HG02943 (cell line): Measurements from ENCODE around the gene CIAO3.
A peak's percentile ranks its signal among the peaks of the same experiment; 100 is the strongest.

ENCODE experiments used
- ATAC-seq: cut with Tn5 transposase; IDR thresholded peaks from one replicate; pipeline ENCODE4 v1.9.1; 2021; ENCODE audit warnings: mild to moderate bottlenecking, low read depth, moderate library complexity; ENCODE audit not compliant: unreplicated experiment

Gene CIAO3

DNA sequence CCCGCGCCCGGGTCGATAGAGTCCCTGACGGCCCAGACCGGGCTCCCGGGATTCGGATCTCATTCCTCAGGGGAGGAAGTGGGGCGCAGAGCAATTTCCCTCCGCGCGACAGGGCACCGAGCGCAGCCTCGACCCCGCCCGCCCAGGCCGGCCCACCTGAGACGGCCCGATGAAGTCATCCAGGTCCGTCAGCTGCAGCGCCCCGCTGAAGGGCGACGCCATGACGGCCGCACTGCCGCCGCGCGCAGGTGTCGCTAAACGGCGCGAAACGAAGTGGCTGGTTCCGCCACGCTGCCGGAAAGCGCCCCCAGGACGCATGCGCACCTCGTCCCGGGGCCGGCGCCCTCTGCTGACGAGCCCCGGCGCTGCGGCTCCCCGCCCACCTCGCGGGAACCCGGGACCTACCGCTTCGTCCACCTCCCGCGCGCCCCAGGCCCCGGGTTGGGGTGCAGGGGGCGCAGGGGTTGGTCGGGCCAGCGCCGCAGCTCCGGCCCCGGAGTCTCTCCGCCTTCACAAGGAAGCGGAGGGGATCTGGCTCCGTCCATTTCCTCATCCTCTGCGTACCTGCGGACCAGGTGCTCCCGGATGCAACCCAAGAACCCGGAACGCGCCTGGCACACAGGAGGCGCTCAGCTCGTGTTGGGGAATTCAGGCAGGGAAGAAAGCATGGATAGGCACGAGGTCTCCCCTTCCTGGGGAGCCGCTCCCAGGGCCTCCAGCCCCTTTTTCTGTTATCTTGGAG lies at the start of gene CIAO3:
Gene CIAO3, minus strand, starts transcription at position 234 of the 742 bp plus-strand sequence. Its CDS starts 12 bp downstream, at position 222.
- ATAC-seq = peak; percentile 75

DNA sequence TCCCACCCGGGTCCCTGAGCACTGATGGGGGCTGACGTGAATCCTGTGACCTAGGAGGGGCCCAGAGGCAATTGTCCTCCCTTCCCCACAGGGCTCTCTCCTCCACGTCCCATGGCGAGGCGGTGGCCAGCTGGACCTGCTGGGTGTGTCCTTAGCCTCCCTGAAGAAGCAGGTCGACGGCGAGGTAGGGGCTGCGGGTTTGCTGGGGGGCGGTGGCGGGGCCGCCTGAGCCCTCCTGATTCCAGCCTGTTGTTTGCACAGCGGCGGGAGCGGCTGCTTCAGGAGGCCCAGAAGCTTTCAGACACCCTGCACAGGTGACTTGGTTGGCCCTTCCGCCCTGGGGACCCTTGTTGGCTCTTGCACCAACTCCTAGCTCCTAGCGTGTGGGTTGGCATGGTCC lies 49.3 kb upstream of the CIAO3 start:
- ATAC-seq = no peak

DNA sequence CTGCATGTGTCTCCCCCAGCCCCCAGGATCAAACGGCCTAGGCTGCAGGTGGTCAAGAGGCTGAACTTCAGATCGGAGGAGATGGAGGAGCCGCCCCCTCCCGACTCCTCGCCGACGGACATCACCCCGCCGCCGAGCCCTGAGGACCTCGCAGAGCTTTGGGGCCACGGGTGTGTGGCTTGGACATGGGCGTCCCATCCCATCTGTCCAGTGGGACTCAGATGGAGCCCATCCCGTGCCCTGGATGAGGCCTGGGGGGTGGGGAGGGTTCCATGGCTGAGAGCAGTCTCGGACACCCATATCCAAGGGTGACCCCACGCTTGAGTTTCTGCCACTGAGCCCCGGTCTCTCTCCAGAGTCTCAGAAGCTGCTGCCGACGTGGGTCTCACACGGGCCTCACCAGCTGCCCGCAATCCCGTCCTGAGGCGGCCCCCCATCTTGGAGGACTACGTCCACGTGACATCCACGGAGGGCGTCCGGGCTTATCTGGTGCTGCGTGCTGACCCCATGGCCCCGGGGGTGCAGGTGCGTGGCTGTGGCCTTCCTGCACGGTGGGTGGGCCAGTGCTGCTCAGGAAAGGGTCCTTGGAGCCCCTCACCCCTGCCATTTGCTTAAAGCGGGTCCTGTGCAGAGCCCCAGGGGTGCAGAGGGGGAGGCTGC lies 48.5 kb upstream of the CIAO3 start:
- no peak for ATAC-seq

DNA sequence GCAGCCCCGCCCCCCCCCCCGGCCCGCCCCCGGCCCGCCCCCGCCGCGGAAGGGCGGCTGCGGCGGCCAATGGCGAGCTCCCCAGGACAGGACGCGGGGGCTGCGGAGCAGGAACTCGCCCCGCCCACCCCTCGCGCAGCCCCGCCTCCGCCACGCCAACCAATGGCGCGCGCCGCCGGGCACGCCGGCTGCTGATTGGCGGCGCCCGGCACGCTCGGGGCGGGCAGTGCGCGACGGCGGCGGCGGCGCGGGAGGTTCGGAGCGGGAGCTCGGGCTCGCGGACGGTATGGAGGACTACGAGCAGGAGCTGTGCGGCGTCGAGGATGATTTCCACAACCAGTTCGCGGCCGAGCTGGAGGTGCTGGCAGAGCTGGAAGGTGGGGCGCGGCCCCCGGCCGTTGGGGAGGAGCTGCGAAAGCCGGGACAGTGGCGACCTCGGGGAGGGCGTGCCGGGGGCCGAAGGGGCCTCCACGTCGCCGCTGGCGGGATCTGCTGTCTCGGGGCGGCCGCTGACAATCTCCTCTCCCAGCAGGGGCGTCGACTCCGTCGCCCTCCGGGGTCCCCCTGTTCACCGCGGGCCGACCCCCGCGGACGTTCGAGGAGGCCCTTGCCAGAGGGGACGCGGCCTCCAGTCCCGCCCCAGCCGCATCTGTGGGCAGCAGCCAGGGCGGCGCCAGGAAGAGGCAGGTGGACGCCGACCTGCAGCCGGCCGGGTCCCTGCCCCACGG lies 47.8 kb upstream of the CIAO3 start, which contains the start of gene CHTF18:
Gene CHTF18, plus strand, starts transcription at position 222 of the 728 bp plus-strand sequence. Its CDS starts 65 bp downstream, at position 287.
- peak; percentile 65 for ATAC-seq

DNA sequence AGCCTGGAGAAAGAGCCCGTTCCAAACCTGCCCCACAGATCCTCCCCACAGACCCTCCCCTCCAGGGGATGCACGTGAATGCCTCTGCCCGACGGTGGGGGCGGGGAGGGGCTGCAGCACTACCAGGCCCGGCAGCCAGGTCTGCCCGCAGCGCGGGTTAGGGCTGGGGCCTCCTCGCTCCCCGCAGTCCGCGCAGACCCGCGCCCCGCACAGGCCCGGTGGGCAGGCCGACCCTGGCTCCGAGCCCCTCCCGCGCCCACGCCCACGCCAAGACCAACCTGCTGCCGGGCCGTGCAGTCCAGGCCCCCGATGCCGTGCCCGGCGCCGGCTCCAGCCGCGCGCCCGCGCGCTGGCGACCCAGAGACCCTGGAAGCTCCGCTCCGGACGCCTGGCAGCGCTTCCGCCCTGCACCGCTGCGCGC lies 47.2 kb upstream of the CIAO3 start, which contains the start of gene RPUSD1:
Gene RPUSD1, minus strand, starts transcription at position 404 of the 421 bp plus-strand sequence. CDS start 644 bp downstream, outside the sequence.
- ATAC-seq = peak; percentile 27

DNA sequence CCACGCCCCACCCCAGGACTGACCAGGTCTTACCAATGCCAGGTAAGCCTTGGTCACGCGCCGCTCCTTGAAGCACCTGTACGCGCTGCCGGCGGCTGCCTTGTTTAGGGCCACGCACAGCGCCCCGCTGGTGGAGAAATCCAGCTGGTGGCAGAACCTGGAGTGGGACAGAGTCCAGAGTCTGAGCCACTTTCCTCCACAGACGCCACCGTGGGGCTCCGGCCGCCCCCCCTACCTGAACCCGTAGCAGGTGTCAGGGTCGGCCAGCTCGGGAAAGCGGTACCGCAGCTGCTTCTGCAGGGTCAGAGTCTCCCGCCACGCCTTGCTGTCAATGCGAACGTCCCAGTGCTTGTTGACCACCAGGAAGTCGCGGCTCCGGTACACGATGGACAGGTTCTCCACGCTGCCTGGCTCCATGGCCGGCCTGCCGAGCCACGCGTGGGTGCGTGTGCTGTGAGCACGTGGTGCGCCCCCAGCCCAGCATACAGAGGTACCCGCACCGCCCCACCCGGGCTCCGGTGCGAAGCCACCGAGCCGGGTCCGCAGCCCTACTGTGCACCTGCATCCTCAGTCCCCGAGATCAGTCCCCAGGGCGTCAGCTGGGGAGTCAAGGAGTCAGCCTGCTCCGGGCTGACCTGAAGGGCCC lies 46.6 kb upstream of the CIAO3 start:
- ATAC-seq = no peak

DNA sequence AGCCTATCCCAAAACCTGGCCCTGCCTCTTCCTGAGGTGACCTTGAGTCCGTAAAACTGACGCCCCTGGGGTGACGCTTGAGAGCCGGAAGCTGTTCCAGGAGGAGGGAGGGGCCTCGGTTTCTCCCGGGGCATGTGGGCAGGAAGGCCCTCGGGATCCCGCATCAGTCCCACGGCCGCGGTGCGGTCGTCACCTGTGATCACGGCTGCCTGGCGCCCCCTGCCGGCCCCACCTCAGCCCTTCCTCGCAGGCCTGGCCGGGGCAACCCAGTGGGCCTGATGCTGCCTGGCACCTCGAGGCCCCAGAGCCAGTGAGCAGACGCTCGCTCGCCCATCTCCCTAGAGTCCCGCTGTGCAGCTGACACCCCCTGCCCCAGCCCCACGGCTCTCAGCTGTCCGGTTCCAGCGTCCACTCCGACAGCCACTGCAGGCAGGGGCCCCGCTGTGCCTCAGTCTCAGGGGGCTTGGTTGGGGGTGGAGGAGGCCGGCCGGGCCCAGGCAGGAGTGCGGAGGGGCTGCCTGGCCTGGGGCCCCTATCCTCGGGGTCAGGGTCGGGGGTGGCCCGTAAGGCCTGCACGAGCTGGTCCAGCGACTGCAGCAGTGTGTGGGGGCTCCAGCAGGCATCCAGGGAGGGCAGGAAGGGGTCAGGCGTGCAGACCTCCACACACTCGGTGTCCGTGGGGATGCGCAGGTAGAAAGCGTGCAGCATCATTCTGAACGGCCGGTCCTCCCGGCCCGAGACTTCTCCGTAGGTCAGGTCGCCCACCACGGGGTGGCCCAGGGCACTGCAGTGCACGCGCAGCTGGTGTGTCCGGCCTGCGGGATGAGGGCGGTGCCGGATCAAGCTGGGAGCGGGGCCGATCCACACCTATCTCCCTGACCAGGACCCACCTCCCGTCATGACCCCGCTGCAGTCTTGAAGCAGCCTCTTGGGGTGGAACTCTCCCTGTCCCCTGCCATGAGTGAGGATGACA lies 45.1 kb upstream of the CIAO3 start:
- ATAC-seq = no peak

DNA sequence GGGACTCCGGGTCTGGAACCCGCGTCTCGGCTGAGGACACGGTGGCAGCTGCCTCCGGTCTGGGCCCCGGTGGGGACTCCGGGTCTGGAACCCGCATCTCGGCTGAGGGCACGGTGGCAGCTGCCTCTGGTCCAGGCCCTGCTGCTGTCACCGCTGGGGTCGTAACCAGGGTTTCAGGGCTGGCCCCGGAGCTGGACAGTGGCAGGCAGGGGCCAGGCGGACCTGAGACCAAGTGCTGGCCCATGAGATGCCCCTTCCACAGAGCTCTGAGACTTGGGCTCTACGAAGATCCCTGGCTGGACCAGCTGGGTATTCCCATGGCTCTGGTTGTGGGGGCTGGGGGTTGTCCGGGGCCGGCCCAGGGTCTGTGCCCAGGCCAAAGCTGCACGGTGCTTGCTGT lies 43.6 kb upstream of the CIAO3 start:
- no peak for ATAC-seq

DNA sequence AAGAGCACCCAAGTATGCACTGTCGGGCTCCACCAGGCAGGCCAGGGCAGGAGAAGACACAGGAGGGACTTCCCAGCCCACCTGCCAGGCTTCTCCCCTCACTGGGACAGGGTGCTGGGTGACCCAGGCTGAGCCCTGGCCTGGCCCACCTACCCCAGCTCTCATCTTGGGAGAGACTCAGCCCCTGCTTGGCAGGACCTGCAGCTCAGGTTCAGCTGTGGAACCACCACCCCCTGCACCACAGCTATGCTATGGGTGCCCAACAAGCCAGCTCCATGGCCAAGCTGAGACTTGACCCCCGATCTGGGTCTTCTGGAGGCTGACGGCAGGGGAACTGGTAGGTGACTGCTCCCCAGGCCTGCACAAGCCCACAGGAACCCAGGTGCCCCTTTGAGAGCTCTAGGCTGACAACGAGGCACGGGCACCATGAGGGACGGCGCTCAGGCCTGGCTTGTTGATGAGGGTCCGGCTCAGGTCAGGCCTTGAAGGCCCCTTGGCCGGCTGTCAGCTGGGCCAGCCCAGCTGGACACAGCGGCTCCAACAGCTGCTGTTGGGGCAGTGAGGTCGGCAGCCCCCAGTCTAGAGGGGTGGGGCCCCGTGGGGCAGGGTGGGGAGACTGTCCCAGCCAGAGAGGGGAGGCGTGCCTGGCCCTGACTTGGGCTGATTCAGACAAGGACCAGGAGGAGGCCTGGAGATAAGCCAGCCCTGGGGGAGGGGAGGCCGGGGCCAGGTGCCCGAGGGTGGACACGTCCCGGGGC lies 42.8 kb upstream of the CIAO3 start:
- ATAC-seq = no peak

DNA sequence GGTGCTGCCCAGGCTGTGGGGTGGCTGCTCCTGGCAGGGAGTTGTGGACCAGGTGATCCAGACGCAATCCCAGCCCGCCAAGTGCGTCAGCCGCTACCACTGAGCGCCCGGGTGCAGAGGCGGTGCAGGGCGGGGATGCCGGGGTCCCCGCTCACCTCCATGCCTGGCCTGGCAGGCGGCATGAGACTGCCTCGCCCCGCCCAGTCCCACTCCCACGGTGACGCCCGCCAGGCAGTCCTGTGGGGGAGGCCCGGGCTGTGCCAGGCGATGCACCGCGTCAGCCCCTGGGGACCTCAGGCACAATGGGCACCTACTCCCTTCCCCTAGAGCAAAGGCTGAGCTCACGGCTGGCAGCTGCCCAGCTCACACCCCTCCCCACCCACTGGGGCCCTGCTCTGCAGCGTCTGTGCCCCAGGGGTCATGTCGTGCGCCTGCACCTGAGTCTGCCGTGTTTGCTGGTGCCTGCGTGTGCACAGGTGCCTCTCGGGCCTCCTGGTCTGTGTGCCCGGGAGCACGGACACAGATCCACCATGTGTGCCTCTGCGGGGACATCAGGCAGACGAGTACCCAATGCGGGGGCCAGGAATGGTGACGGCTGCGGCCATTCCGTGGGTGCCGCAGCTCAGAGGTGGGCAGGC lies 42.1 kb upstream of the CIAO3 start:
- ATAC-seq = no peak

DNA sequence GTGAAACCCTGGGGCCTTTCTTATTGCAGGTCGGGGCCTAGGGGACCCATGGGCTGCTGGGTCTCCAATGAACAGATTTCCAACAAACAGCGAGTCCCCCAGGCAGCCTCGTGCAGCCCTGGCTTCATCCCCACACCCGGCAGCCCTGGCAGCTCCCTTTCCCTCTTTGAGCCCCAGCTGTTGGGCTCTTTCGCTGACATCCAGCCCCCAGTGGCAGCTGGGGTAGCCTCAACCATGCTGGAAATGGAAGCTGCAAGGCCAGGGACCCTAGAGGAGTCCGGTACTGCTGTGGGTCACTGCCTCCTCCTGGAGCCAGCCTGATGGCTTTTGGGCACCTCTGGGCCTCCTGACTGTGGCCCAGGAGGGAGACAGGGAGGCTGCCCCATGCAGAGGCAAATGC lies 41.5 kb upstream of the CIAO3 start:
- no peak for ATAC-seq

DNA sequence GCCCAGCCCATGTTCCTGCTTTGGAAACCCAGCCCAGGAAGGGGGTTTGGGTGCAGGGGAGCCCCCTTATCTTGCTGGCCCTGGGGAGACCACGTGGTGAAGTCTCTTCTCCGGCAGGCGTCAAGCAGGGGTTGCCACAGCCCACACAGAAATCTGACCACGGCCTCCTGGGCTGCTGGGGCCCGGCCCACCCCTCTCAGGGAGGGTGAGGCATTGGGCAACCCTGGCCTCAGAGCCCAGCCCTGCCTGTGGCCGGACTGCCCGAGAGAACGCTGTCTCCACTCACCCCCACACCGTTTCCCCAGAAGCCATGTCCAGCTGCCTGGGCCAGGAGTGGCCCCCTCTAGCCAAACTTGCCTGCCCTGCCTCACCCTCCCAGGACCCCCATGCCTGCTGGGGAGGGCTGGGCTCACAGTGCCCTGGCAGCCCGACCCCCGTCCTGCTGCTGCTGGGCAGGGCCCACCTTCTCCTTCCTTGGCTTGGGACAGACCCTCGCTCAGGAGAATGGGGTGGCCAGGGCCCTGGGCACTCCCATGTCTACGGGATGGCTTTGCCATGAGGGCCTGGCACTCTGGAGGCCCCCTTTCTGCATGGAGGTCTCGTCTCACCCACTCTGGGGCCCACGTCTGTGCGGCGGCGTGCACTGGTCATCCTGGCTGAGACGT lies 40.7 kb upstream of the CIAO3 start:
- ATAC-seq = no peak

DNA sequence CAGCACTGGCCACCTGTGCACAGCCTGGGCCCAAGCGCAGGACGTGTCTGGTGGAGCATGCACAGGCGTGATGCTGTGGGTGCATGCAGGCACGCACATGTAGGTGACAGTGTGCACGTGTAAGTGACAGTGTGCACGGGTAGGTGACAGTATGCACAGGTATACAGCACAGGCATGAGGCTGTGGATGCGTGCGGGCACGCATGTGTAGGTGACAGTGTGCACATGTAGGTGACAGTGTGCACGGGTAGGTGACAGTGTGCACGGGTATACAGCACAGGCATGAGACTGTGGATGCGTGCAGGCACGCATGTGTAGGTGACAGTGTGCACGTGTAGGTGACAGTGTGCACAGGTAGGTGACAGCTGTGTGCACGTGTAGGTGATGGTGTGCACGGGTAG lies 39.5 kb upstream of the CIAO3 start:
- no peak for ATAC-seq

DNA sequence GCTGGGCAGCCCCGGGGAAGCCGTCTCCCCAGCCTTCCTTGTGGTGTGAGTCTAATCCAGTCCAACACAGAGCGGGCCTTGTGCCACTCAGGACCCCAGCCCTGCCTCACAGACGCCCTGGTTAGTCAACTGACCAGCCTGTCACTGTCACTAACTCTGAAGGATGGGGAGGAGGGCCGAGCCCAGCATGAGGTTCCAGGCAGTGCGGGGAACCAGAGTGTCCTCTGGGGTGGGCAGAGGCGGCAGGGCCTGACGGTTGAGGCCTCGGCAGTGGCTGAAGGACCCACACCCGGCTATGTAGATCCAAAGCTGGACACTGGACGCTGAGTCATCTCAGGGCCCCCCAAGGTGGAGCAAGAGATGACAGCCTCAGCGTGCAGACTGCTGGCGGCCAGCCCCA lies 38.8 kb upstream of the CIAO3 start:
- ATAC-seq = no peak

DNA sequence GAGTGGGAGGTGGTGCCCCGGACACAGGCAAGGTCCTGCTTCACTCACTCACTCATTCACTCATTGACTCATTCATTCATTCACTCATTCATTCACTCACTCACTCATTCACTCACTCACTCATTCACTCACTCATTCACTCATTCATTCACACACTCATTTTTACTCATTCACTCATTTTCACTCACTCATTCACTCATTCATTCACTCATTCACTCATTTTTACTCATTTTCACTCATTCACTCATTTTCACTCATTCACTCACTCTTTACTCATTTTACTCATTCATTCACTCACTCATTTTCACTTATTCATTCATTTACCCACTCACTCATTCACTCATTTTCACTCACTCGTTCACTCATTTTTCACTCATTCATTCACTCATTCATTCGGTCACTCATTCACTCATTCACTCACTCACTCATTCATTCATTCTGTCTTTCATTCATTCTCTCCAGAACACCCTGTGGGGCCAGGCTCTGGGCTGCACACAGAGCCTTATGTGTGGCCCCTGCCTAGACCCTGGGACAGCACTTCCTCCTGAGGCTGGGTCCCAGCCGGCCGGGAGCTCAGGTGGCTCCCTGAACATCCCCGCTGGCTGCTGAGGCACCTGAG lies 38.2 kb upstream of the CIAO3 start:
- ATAC-seq = no peak

DNA sequence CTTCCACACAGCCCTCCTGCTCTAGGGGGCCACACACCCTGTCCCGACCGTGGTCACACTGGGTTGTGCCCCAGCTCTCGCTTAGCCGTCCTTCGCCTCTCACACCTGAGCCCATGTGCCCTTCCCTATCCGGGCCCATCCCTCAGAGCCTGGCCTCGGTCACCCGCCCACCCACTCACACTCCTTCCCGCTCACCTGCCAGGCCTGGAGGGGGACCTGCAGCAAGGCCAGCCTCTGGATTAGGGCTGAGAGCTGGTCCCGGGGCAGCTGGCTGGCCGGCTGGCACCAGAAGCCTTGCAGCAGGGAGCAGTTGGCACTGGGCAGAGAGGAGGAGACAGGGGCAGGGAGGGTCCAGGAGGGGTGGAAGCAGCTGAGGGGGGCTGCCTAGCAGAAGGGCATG lies 37.6 kb upstream of the CIAO3 start:
- ATAC-seq = no peak

DNA sequence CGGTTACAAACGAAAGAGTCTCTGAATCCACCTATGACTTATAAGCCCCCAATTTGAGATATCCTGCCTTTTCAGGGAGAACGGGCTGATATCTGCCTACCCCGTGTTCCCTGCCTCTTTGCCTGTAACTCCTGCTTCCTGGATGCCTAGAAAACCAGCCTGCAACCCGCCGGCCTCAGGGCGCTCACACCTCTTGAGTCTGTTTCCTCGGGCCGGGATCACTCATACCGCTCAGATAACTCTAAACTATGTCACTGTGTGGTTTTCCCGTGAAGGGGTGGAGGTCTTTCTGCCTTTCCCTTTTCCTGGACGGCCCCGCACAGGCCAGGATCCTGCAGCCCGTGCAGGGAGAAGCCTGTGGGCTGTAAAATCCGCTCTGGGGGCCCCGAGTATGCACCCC lies 37.0 kb upstream of the CIAO3 start:
- ATAC-seq = no peak
